GM23338 (cell line): ENCODE measurements around the gene ELN. TPM values are rescaled to one million over a fixed set of nuclear protein-coding genes. Genes with fewer than 3 reads are reported as not detected.

Experiments used
- CREB1 ChIP-seq: fragments of 250-450 bp; sonication (Bioruptor Pico); IDR thresholded peaks from 2 replicates; pipeline ENCODE4 v1.5.0; 2020; ENCODE audit warnings: low read depth, mild to moderate bottlenecking, moderate library complexity
- EZH2 ChIP-seq: fragments of 200-600 bp; sonication (generic); IDR thresholded peaks from one replicate; pipeline ENCODE4 v1.8.0; 2017; ENCODE audit warnings: antibody characterized with exemption, mild to moderate bottlenecking, low read depth; ENCODE audit not compliant: unreplicated experiment
- JUNB ChIP-seq: IDR thresholded peaks from one replicate; pipeline ENCODE4 v1.6.1; 2016; ENCODE audit warnings: antibody characterized with exemption; ENCODE audit not compliant: unreplicated experiment
- NANOG ChIP-seq: IDR thresholded peaks from 2 replicates; pipeline ENCODE4 v1.6.1; 2016; ENCODE audit warnings: antibody characterized with exemption, borderline replicate concordance
- REST ChIP-seq: IDR thresholded peaks from one replicate; pipeline ENCODE4 v1.6.1; 2018; ENCODE audit warnings: antibody characterized with exemption; ENCODE audit not compliant: unreplicated experiment
- STAT1 ChIP-seq: IDR thresholded peaks from one replicate; pipeline ENCODE4 v1.6.1; 2016; ENCODE audit warnings: antibody characterized with exemption; ENCODE audit not compliant: unreplicated experiment
- ZNF331 ChIP-seq: fragments of 250-450 bp; sonication (Bioruptor Pico); IDR thresholded peaks from 2 replicates; pipeline ENCODE4 v1.5.0; 2020; ENCODE audit warnings: low read depth, mild to moderate bottlenecking, moderate library complexity
- ZNF462 ChIP-seq: fragments of 250-450 bp; sonication (Bioruptor Pico); IDR thresholded peaks from 2 replicates; pipeline ENCODE4 v1.5.0; 2020; ENCODE audit warnings: mild to moderate bottlenecking, moderate library complexity
- polyA plus RNA-seq: library from polyadenylated mRNA; unstranded; fragments of >200 nt; fragmentation: Nextera tagmentation; extraction: Ambion mirVana; gene quantifications from 2 replicates; pipeline ENCODE4 v1.2.1, GENCODE V29; 2016
- total RNA-seq: library from RNA; depleted of rRNA; stranded (reverse); fragments of >200 nt; shearing (Covaris generic); gene quantifications from 2 replicates; pipeline ENCODE4 v1.2.3, GENCODE V29; 2014

ELN gene
- total and polyA plus RNA-seq, 2 experiments from 2014 or later, result 1.1 to 5.6 TPM

GRCh38 chr7:74051193-74051592 is 23.2 kb downstream of the ELN start (continued):
- TF ChIP-seq REST (no peak), ZNF331 (CRISPR knock-in tag) (no peak), EZH2 (no peak), STAT1 (no peak), JUNB (no peak), NANOG (no peak), CREB1 (CRISPR knock-in tag) (no peak), ZNF462 (CRISPR knock-in tag) (no peak)
